GM12878 (cell line): ENCODE data around the gene SURF4. TPM values are rescaled to one million over a fixed set of nuclear protein-coding genes. Genes with fewer than 3 reads are reported as not detected.

ENCODE experiments used
- ATAC-seq: fragments of 200-7000 bp; cut with Tn5 transposase; 3 replicates; pipeline ENCODE4 v1.9.1; 2020; ENCODE audit warnings: mild to moderate bottlenecking, moderate library complexity
- BruUV-seq: library from RNA; stranded (reverse); fragments of 400-500 nt; replicated peaks from 2 replicates; lab custom pipeline; 2021; lab: Mats Ljungman, UMichigan
- CTCF ChIA-PET: fragments of 300-600 bp; sonication (Branson Sonifier 250); formaldehyde crosslinking; extraction: SDS; loops from one replicate; lab custom pipeline; 2021; ENCODE audit warnings: inconsistent platforms; lab: Yijun Ruan, JAX
- POLR2A ChIA-PET: fragments of 350-600 bp; formaldehyde crosslinking; extraction: SDS; loops from one replicate; lab custom pipeline; 2021; ENCODE audit warnings: inconsistent platforms; lab: Charles Lee
- RAD21 ChIA-PET: fragments of 300-600 bp; sonication (Branson Sonifier 250); formaldehyde crosslinking; loops from one replicate; lab custom pipeline; 2023; ENCODE audit warnings: antibody characterized with exemption; ENCODE audit not compliant: unreplicated experiment; lab: Charles Lee
- SMC1A ChIA-PET: fragments of 300-600 bp; sonication (Branson Sonifier 250); formaldehyde crosslinking; loops from one replicate; lab custom pipeline; 2023; ENCODE audit not compliant: unreplicated experiment, uncharacterized antibody; lab: Charles Lee
- DNase-seq: peaks from one replicate; pipeline ENCODE4 v3.0.0-alpha.2; 2011; ENCODE audit warnings: low read depth, low spot score
- FAIRE-seq: peaks from 3 replicates; lab custom pipeline; 2011; peaks lifted over from hg19 to GRCh38; lab: Jason Lieb, UNC
- H2AFZ ChIP-seq: 2 replicates; pipeline ENCODE4 v1.6.0; 2011; ENCODE audit warnings: low read depth, low read length, control low read depth; ENCODE audit not compliant: control insufficient read depth
- H3K27ac ChIP-seq: 2 replicates; pipeline ENCODE4 v1.5.1; 2011; ENCODE audit warnings: control low read depth; ENCODE audit not compliant: control insufficient read depth, insufficient read depth
- H3K27me3 ChIP-seq, 2 experiments: replicated peaks in 1 of 2; 2 replicates each; pipeline versions ENCODE4 v1.6.0 to v1.6.1; 2011; ENCODE audit warnings: low read length in 1 of 2; ENCODE audit not compliant: control insufficient read depth in 2 of 2, insufficient read depth in 2 of 2
- H3K36me3 ChIP-seq, 2 experiments: 2 replicates each; pipeline ENCODE4 v1.5.1; 2011; ENCODE audit warnings: low read length in 1 of 2; ENCODE audit not compliant: control insufficient read depth in 2 of 2, insufficient read depth in 2 of 2
- H3K4me1 ChIP-seq: 2 replicates; pipeline ENCODE4 v1.6.1; 2011; ENCODE audit warnings: mild to moderate bottlenecking, low read length, moderate library complexity, mixed read lengths; ENCODE audit not compliant: control insufficient read depth, insufficient read depth
- H3K4me2 ChIP-seq: 2 replicates; pipeline ENCODE4 v1.6.0; 2011; ENCODE audit warnings: control low read depth; ENCODE audit not compliant: control insufficient read depth, insufficient read depth
- H3K4me3 ChIP-seq: fragments of 200-600 bp; sonication (generic); 2 replicates; pipeline ENCODE4 v1.5.1; 2016
- H3K79me2 ChIP-seq: 2 replicates; pipeline ENCODE4 v1.6.0; 2011; ENCODE audit warnings: low read length; ENCODE audit not compliant: control insufficient read depth, insufficient read depth
- H3K9ac ChIP-seq: 2 replicates; pipeline ENCODE4 v1.8.0; 2011; ENCODE audit warnings: low read length, control low read depth, mixed read lengths; ENCODE audit not compliant: control insufficient read depth, insufficient read depth
- H3K9me3 ChIP-seq: replicated peaks from 3 replicates; pipeline ENCODE4 v1.5.1; 2011; ENCODE audit warnings: mild to moderate bottlenecking, low read length; ENCODE audit not compliant: control insufficient read depth, insufficient read depth
- H4K20me1 ChIP-seq: 2 replicates; pipeline ENCODE4 v1.6.0; 2011; ENCODE audit not compliant: control insufficient read depth, insufficient read depth
- FOS ChIP-seq: IDR thresholded peaks from 3 replicates; pipeline ENCODE4 v1.6.1; 2011; ENCODE audit warnings: borderline replicate concordance; ENCODE audit not compliant: insufficient read length; ENCODE audit errors: extremely low read depth
- MEF2B ChIP-seq: fragments of 450-650 bp; IDR thresholded peaks from 2 replicates; pipeline ENCODE4 v1.6.1; 2018; ENCODE audit warnings: mild to moderate bottlenecking, moderate library complexity; ENCODE audit not compliant: partially characterized antibody, poor library complexity, severe bottlenecking
- NFYB ChIP-seq: IDR thresholded peaks from 2 replicates; pipeline ENCODE4 v1.6.1; 2011; ENCODE audit warnings: low read depth, mild to moderate bottlenecking, low read length, improper control_type of control experiment, moderate library complexity; ENCODE audit not compliant: insufficient read depth
- ZNF622 ChIP-seq: fragments of 450-650 bp; IDR thresholded peaks from 2 replicates; pipeline ENCODE4 v1.6.1; 2017; ENCODE audit warnings: mild to moderate bottlenecking, inconsistent platforms
- ZZZ3 ChIP-seq: IDR thresholded peaks from 2 replicates; pipeline ENCODE4 v1.6.1; 2011; ENCODE audit warnings: low read depth; ENCODE audit not compliant: control insufficient read depth, insufficient read length
- WGBS: methylation state at CpG from one replicate; pipeline ENCODE4 v1.1.6; 2016; ENCODE audit warnings: low lambda C conversion rate; ENCODE audit not compliant: insufficient replicate concordance, insufficient coverage; ENCODE audit errors: missing lambda C conversion rate; 5-methylcytosine and 5-hydroxymethylcytosine counted together
- in situ Hi-C: fragments of 300-500 bp; cut with MboI; formaldehyde crosslinking; loops from 9 replicates; pipeline ENCODE4 v1.14.3; 2018; ENCODE audit warnings: mixed read lengths
- intact Hi-C: fragments of 100-400 bp; cut with micrococcal nuclease; formaldehyde crosslinking; loops from one replicate; pipeline ENCODE4 v1.14.2; 2022; ENCODE audit not compliant: unreplicated experiment
- polyA plus RNA-seq, 11 experiments: library from polyadenylated mRNA; depleted of rRNA in 4 of 11; unstranded in 6 of 11; stranded (reverse) in 5 of 11; fragments of >200 nt; fragmentation: Nextera tagmentation in 4 of 11; fragmentation: Illumina TruSeq in 1 of 11; extraction: Ambion mirVana in 4 of 11; extraction: Trizol in 1 of 11; gene quantifications; 1 replicate in 1 of 11; 2 replicates in 10 of 11; pipeline versions ENCODE4 v1.2.1 to v1.2.3, GENCODE V29; 2011 to 2016; ENCODE audit warnings: inconsistent platforms in 2 of 11, missing spikeins in 2 of 11, low read depth in 1 of 11
- total RNA-seq, 4 experiments: library from RNA; depleted of rRNA in 3 of 4; stranded (reverse); fragments of >200 nt in 3 of 4; fragmentation: Illumina TruSeq in 1 of 4; extraction: Trizol in 1 of 4; gene quantifications; 2 replicates each; pipeline versions ENCODE4 v1.2.1 to v1.2.3, GENCODE V29; 2013 to 2021
- TF ChIP-seq, protein P1 (sequence below): fragments of 450-650 bp; conservative IDR thresholded peaks from 2 replicates; pipeline ENCODE4 v1.6.1; 2017; ENCODE audit warnings: mild to moderate bottlenecking, moderate library complexity

The SURF4 gene
- total and polyA plus RNA-seq, 10 of the 15 experiments (the other 5 are each of a cell fraction or from before 2014, with no cell fraction given) = 6.4 to 134 (median 78.7) TPM

- intact Hi-C loops = no loop called here
- peaks cover 14 to 24% of the 10 kb centered on the region in 2 experiments; a peak in 3 of 4 replicates for H3K36me3 ChIP-seq
- no peak for DNase-seq
- BruUV-seq = no TSS peak
- RAD21 ChIA-PET = no interaction called here
- SMC1A ChIA-PET = interaction anchor here (0.5 kb wide), 1 partner anchor 1601 kb away, joined by 3 read pairs; no protein-coding TSS in a partner anchor
- TF ChIP-seq, protein P1, sequence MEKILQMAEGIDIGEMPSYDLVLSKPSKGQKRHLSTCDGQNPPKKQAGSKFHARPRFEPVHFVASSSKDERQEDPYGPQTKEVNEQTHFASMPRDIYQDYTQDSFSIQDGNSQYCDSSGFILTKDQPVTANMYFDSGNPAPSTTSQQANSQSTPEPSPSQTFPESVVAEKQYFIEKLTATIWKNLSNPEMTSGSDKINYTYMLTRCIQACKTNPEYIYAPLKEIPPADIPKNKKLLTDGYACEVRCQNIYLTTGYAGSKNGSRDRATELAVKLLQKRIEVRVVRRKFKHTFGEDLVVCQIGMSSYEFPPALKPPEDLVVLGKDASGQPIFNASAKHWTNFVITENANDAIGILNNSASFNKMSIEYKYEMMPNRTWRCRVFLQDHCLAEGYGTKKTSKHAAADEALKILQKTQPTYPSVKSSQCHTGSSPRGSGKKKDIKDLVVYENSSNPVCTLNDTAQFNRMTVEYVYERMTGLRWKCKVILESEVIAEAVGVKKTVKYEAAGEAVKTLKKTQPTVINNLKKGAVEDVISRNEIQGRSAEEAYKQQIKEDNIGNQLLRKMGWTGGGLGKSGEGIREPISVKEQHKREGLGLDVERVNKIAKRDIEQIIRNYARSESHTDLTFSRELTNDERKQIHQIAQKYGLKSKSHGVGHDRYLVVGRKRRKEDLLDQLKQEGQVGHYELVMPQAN = no peak
- no peak for TF ChIP-seq ZZZ3
- no peak for TF ChIP-seq MEF2B
- no peak for TF ChIP-seq FOS
- TF ChIP-seq ZNF622 = no peak
- TF ChIP-seq NFYB = no peak
- H4K20me1 ChIP-seq = no peaks in the 10 kb centered on the region
- in situ Hi-C loops = no loop called here
- ATAC-seq = no peak
- no peak overlapping the region for H3K27ac ChIP-seq
- no peak overlapping the region for H2AFZ ChIP-seq
- H3K4me3 ChIP-seq = no peak overlapping the region
- CTCF ChIA-PET = interaction anchor here (1.7 to 2.5 kb wide), 3 partner anchors 144 to 310 kb away, joined by 4 to 29 read pairs (median 11); no protein-coding TSS in a partner anchor
- no peak overlapping the region for H3K4me2 ChIP-seq
- no peaks in the 10 kb centered on the region for H3K27me3 ChIP-seq
- H3K4me1 ChIP-seq = no peaks in the 10 kb centered on the region; the same call in 1 of the 2 replicates
- no peak overlapping the region for H3K9ac ChIP-seq
- FAIRE-seq = no peak
- 98% methylated on average over 46 of the region's 57 CpGs for WGBS
- H3K79me2 ChIP-seq = peaks cover 30% of the 10 kb centered on the region
- no peaks in the 10 kb centered on the region for H3K9me3 ChIP-seq
- POLR2A ChIA-PET = interaction anchor here (0.7 kb wide), 1 partner anchor 20 kb away, joined by 3 read pairs; no protein-coding TSS in a partner anchor
These were observed 44.0 kb downstream of the SURF4 start for GRCh38 chr9:133331641-133332380.
